Omental fat pad (tissue), 4 donors: ENCODE data around the gene CPA1. TPM values are rescaled to one million over a fixed set of nuclear protein-coding genes. Genes with fewer than 3 reads are reported as not detected.

Source experiments
- ATAC-seq: fragments of 150-250 bp; one replicate; pipeline ENCODE4 v1.9.1; 2016; ENCODE audit warnings: mild to moderate bottlenecking, moderate library complexity; ENCODE audit not compliant: low FRiP score
- DNase-seq: peaks from one replicate; pipeline ENCODE4 v3.0.0-alpha.2; 2019; ENCODE audit warnings: low spot score
- CTCF ChIP-seq, 3 donors: fragments of 450-650 bp; IDR thresholded peaks; one replicate each; pipeline ENCODE4 v1.5.1; 2016 to 2017; ENCODE audit warnings: antibody characterized with exemption in 3 of 3, mild to moderate bottlenecking in 3 of 3, moderate library complexity in 2 of 3
- total RNA-seq, 4 donors: library from RNA; depleted of rRNA; stranded (reverse); fragments of >200 nt; gene quantifications; one replicate each; pipeline ENCODE4 v1.1.0, GENCODE V29; 2016

The CPA1 gene
- total RNA-seq, 4 donors from 2014 or later: 2.0 to 4.5 (median 2.3) TPM; not detected in 1

- ATAC-seq (peak; percentile 32), DNase-seq (no peak)
- no peak for TF ChIP-seq CTCF (IDR thresholded peaks at IDR 0.05)
These were observed 19.9 kb downstream of the CPA1 start for GRCh38 chr7:130400120-130400572.

DNA sequence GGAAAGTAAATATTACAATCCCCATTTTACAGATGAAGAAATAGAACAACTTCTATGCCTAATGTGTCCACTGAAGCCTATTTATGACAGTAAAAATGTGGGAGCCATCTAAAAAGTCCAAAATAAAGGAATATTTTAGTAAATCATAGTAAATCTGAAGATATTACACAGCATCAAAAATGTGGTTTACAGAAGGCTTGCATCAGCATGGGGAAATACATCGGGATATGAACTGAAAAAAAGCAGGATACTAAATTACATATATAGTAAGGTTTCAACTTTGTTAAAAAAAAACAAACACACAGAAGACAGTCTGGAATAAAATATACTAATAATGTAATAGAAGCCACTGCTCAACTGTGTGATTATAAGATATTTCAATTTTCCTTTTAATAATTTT lies 20.8 kb downstream of the CPA1 start:
- no peak for TF ChIP-seq CTCF (IDR thresholded peaks at IDR 0.05)
- ATAC-seq: no peak
- DNase-seq: no peak

DNA sequence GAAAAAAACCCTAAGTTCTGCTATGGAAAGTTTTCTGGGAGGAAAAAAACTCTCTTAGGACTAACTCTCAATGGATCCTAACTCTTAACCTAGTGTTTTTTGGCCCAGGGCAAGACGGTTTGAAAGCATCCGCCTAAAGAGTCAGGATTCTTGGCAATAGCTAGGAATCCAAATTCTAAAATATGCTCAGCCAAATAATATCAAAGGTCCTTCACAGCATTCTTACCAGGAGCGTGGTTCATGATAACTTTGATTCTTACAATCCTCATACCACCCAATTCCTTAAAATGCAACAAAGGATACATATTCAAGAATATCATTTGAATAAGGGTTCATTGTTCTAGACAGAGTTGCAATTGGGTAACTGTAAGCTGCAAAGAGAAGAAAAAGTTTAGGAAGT lies 21.3 kb downstream of the CPA1 start:
- DNase-seq: no peak

GRCh38 chr7:130405003-130405402 lies 24.7 kb downstream of the CPA1 start:
- TF ChIP-seq CTCF (IDR thresholded peaks at IDR 0.05): no peak
- ATAC-seq (no peak), DNase-seq (no peak)

More for the DNA sequence above, 21.3 kb downstream of the CPA1 start:
- TF ChIP-seq CTCF (IDR thresholded peaks at IDR 0.05): no peak
- ATAC-seq: no peak

DNA sequence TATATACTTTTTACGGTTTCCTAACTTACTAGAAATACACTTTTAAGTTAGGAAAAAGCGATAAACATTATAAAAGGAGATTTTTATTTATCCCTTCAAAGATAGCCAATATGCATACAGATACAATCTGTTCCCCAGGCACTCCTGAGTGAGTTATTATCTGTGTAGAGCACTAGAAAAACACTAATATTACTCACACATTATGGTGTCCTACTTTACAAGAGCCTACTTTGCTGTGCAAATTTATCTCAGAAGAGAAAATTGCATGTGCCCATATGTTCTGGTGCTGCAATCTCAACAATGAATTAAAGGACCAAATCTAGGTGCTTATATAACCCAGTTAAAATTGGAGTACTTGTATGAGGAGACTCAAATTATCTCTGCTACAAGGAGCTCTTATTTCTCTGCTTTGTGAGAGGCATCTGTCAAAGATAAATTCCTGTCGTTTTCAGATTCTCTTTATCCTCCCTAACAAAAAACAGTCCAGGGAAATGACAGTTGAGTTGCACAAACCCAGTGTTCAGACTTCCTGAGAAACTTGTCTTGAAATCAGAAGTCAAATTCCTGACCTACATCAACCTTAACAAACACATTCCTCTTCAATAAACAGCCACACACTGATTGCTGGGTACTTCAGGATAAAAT lies 28.9 kb downstream of the CPA1 start:
- ATAC-seq (peak; percentile 41), DNase-seq (no peak)
- TF ChIP-seq CTCF (IDR thresholded peaks at IDR 0.05): no peak

GRCh38 chr7:130409712-130410072 lies 29.4 kb downstream of the CPA1 start:
- DNase-seq: no peak
- peak; percentile 48 for ATAC-seq
- no peak for TF ChIP-seq CTCF (IDR thresholded peaks at IDR 0.05)

DNA sequence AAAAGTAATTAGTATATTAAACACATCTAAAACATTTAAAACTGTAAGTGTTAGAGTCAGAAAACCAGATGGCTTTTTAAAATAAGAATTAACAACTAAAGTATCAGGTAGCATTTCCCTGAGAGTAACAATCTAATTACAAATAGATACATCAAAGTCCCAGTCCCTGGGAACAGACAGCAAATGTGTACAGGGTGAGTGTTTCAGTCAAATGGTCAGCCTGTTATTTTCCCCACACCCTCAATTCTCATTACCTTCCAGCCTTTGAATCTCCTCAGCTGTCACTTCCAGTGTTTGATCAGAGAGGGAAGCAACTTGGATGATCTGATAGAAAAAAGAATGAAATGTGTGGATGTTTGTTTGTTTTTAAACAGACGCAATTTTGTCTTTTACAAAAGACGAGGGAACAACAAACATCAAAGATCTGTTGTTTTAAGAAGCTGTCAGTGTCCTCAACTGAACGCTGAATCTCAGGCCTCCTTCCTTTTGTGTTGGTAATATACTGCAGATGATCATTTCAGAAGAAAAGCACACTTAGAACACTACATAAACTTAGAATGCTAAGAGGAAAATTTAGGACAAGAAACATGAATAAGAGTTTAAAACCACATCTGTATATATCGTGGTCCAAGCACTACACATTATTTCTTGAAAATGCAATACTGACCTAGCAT lies 30.7 kb downstream of the CPA1 start:
- no peak for TF ChIP-seq CTCF (IDR thresholded peaks at IDR 0.05)
- no peak for DNase-seq

More for the DNA sequence above, 30.7 kb downstream of the CPA1 start:
- no peak for ATAC-seq
